HEK293T (cell line): ENCODE results near the gene NAA16.

Experiments
- CTCF ChIA-PET: fragments of 350-600 bp; formaldehyde crosslinking; extraction: SDS; loops from one replicate; lab custom pipeline; 2021; ENCODE audit warnings: antibody characterized with exemption, inconsistent platforms; lab: Yijun Ruan, JAX
- POLR2A ChIA-PET: fragments of 350-600 bp; formaldehyde crosslinking; extraction: SDS; loops from one replicate; lab custom pipeline; 2020; ENCODE audit warnings: antibody characterized with exemption, inconsistent platforms; lab: Yijun Ruan, JAX
- DNase-seq: peaks from one replicate; pipeline ENCODE4 v3.0.0; 2012; ENCODE audit warnings: mixed read lengths; ENCODE audit errors: extremely low spot score
- ARNT ChIP-seq: fragments of 450-650 bp; IDR thresholded peaks from 2 replicates; pipeline ENCODE4 v1.6.1; 2017; ENCODE audit warnings: mild to moderate bottlenecking
- BHLHE40 ChIP-seq: fragments of 450-650 bp; IDR thresholded peaks from 2 replicates; pipeline ENCODE4 v1.6.1; 2016; ENCODE audit warnings: mild to moderate bottlenecking, moderate library complexity, borderline replicate concordance
- CTBP1 ChIP-seq: fragments of 450-650 bp; IDR thresholded peaks from 2 replicates; pipeline ENCODE4 v1.6.1; 2016; ENCODE audit warnings: borderline replicate concordance
- ELF4 ChIP-seq: fragments of 450-650 bp; IDR thresholded peaks from 2 replicates; pipeline ENCODE4 v1.6.1; 2017; ENCODE audit warnings: antibody characterized with exemption
- FOXA1 ChIP-seq: fragments of 450-650 bp; IDR thresholded peaks from 2 replicates; pipeline ENCODE4 v1.6.1; 2016; ENCODE audit warnings: mild to moderate bottlenecking
- FOXK2 ChIP-seq: fragments of 450-650 bp; IDR thresholded peaks from 2 replicates; pipeline ENCODE4 v1.6.1; 2016; ENCODE audit warnings: mild to moderate bottlenecking
- FOXM1 ChIP-seq: fragments of 450-650 bp; IDR thresholded peaks from 2 replicates; pipeline ENCODE4 v1.6.1; 2017; ENCODE audit warnings: mild to moderate bottlenecking, borderline replicate concordance
- HDGF ChIP-seq: fragments of 450-650 bp; IDR thresholded peaks from 2 replicates; pipeline ENCODE4 v1.6.1; 2017; ENCODE audit warnings: antibody characterized with exemption, borderline replicate concordance
- L3MBTL2 ChIP-seq: fragments of 450-650 bp; conservative IDR thresholded peaks from 2 replicates; pipeline ENCODE4 v1.6.1; 2016; ENCODE audit warnings: mild to moderate bottlenecking
- LEF1 ChIP-seq: fragments of 450-650 bp; IDR thresholded peaks from 2 replicates; pipeline ENCODE4 v1.6.1; 2017; ENCODE audit warnings: mild to moderate bottlenecking, borderline replicate concordance
- NFRKB ChIP-seq: fragments of 450-650 bp; IDR thresholded peaks from 2 replicates; pipeline ENCODE4 v1.6.1; 2016; ENCODE audit warnings: mild to moderate bottlenecking, moderate library complexity
- PKNOX1 ChIP-seq: fragments of 450-650 bp; IDR thresholded peaks from 2 replicates; pipeline ENCODE4 v1.6.1; 2016
- SP1 ChIP-seq: fragments of 450-650 bp; IDR thresholded peaks from 2 replicates; pipeline ENCODE4 v1.6.1; 2017
- SUZ12 ChIP-seq: fragments of 450-650 bp; IDR thresholded peaks from 2 replicates; pipeline ENCODE4 v1.6.1; 2016; ENCODE audit warnings: mild to moderate bottlenecking
- TARDBP ChIP-seq: fragments of 450-650 bp; IDR thresholded peaks from 2 replicates; pipeline ENCODE4 v1.6.1; 2016
- ZNF384 ChIP-seq: fragments of 450-650 bp; IDR thresholded peaks from 2 replicates; pipeline ENCODE4 v1.6.1; 2016

The NAA16 gene

GRCh38 chr13:41409611-41410010 lies 98.5 kb downstream of the NAA16 start:
- CTCF ChIA-PET = no interaction called here

GRCh38 chr13:41411060-41411459 lies 100.0 kb downstream of the NAA16 start:
- DNase-seq = no peak
- TF ChIP-seq ARNT (no peak), SUZ12 (no peak), FOXM1 (no peak), LEF1 (no peak), TARDBP (no peak), HDGF (no peak), L3MBTL2 (no peak), ELF4 (no peak), CTBP1 (no peak), FOXA1 (no peak), ZNF384 (no peak), SP1 (no peak), NFRKB (no peak), PKNOX1 (no peak), FOXK2 (no peak), BHLHE40 (no peak)
- POLR2A ChIA-PET = no interaction called here
- CTCF ChIA-PET = interaction anchor here (0.6 to 0.9 kb wide), 2 partner anchors 48 to 821 kb away, joined by 4 to 5 read pairs; no protein-coding TSS in a partner anchor

More at GRCh38 chr13:41409611-41410010, 98.5 kb downstream of the NAA16 start:
- POLR2A ChIA-PET = no interaction called here
- no peak for DNase-seq
- TF ChIP-seq LEF1 = no peak
- TF ChIP-seq CTBP1 = no peak
- no peak for TF ChIP-seq TARDBP
- no peak for TF ChIP-seq SUZ12
- no peak for TF ChIP-seq HDGF

GRCh38 chr13:41411522-41411921 lies 100.5 kb downstream of the NAA16 start:
- ChIA-PET POLR2A (interaction anchor here (0.7 kb wide), 1 partner anchor 549 kb away, joined by 3 read pairs; the partner anchor contains the start of gene VWA8), CTCF (interaction anchor here (0.6 to 1.1 kb wide), 4 partner anchors 47 to 1091 kb away, joined by 3 to 5 read pairs (median 4); no protein-coding TSS in a partner anchor)
- DNase-seq = peak; percentile 17
- TF ChIP-seq PKNOX1 (no peak), NFRKB (no peak), HDGF (no peak), FOXA1 (no peak), TARDBP (no peak), ARNT (no peak), SP1 (no peak), CTBP1 (no peak), FOXK2 (no peak), ELF4 (no peak)

GRCh38 chr13:41413872-41414271 lies 102.8 kb downstream of the NAA16 start:
- DNase-seq = no peak
- POLR2A ChIA-PET = no interaction called here
- CTCF ChIA-PET = no interaction called here
- TF ChIP-seq PKNOX1 (no peak), HDGF (no peak), FOXK2 (no peak), SP1 (no peak), FOXA1 (no peak), SUZ12 (no peak), TARDBP (no peak), BHLHE40 (no peak)

- CTCF ChIA-PET = no interaction called here
- DNase-seq = no peak
- no peak for TF ChIP-seq HDGF
- no peak for TF ChIP-seq SUZ12
- TF ChIP-seq LEF1 = no peak
- TF ChIP-seq CTBP1 = no peak
- no peak for TF ChIP-seq L3MBTL2
- no peak for TF ChIP-seq ELF4
- no peak for TF ChIP-seq TARDBP
- TF ChIP-seq ZNF384 = no peak
- POLR2A ChIA-PET = no interaction called here
These were observed 105.2 kb downstream of the NAA16 start for GRCh38 chr13:41416276-41416675.

GRCh38 chr13:41418027-41418426 lies 107.0 kb downstream of the NAA16 start:
- CTCF ChIA-PET = interaction anchor here (0.7 kb wide), 1 partner anchor 17 kb away, joined by 3 read pairs; no protein-coding TSS in a partner anchor
- TF ChIP-seq LEF1 (no peak), L3MBTL2 (no peak), SUZ12 (no peak), FOXK2 (no peak), PKNOX1 (no peak), FOXA1 (no peak), HDGF (no peak), ARNT (no peak), ELF4 (no peak), FOXM1 (no peak), BHLHE40 (no peak), NFRKB (no peak), ZNF384 (no peak), CTBP1 (no peak), TARDBP (no peak), SP1 (no peak)
- POLR2A ChIA-PET = no interaction called here
- no peak for DNase-seq
